Glomerular visceral epithelial cell (primary cell): ENCODE results near the gene NYNRIN.
A peak's percentile ranks its signal among the peaks of the same experiment; 100 is the strongest.

Experiments
- DNase-seq: peaks from one replicate; pipeline ENCODE4 v3.0.0-alpha.2; 2016; ENCODE audit errors: extremely low spot score

NYNRIN gene

GRCh38 chr14:24415421-24416253 is 16.8 kb downstream of the NYNRIN start:
- DNase-seq = no peak

DNA sequence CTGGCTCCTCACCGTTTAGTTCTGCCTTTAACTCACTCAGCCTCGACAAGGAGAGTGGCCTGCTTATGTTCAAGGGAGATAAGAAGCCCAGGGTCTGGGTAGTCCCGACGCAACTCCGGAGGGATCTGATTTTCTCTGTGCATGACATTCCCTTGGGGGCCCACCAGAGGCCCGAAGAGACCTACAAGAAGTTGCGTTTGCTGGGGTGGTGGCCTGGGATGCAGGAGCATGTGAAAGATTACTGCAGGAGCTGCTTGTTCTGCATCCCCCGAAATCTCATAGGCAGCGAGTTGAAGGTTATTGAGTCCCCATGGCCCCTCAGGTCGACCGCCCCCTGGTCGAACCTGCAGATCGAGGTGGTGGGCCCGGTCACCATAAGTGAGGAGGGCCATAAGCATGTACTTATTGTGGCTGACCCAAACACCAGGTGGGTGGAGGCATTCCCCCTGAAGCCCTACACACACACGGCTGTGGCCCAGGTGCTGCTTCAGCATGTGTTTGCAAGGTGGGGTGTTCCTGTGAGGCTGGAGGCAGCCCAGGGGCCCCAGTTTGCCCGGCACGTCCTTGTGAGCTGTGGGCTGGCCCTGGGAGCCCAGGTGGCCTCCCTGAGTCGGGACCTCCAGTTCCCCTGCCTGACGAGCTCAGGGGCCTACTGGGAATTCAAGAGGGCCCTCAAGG is 17.6 kb downstream of the NYNRIN start:
- no peak for DNase-seq

DNA sequence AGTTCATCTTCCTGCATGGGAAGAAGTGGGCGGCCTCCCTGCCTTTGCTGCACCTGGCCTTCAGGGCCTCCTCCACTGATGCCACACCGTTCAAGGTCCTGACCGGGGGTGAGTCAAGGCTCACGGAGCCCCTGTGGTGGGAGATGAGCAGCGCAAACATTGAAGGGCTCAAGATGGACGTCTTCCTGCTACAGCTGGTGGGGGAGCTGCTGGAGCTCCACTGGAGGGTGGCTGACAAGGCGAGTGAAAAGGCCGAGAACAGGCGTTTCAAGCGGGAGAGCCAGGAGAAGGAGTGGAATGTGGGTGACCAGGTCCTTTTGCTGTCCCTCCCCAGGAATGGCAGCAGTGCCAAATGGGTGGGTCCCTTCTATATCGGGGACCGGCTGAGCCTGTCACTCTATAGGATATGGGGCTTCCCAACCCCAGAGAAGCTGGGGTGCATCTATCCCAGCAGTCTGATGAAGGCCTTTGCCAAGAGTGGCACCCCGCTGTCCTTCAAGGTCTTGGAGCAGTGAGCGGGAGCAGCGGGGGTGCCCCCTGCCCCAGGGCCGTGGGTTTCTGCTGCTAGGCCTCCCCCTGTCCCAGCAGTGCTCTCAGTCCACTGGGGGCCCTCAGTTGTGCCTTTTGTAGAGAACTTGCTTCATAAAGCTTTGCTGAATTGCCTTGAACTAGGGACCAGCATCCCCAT is 18.3 kb downstream of the NYNRIN start:
- DNase-seq = no peak

- DNase-seq = no peak
Measured at GRCh38 chr14:24417832-24418491, 19.2 kb downstream of the NYNRIN start.

GRCh38 chr14:24418492-24418873 is 19.7 kb downstream of the NYNRIN start:
- DNase-seq = no peak

GRCh38 chr14:24422261-24422660 is 23.5 kb downstream of the NYNRIN start:
- DNase-seq = no peak

DNA sequence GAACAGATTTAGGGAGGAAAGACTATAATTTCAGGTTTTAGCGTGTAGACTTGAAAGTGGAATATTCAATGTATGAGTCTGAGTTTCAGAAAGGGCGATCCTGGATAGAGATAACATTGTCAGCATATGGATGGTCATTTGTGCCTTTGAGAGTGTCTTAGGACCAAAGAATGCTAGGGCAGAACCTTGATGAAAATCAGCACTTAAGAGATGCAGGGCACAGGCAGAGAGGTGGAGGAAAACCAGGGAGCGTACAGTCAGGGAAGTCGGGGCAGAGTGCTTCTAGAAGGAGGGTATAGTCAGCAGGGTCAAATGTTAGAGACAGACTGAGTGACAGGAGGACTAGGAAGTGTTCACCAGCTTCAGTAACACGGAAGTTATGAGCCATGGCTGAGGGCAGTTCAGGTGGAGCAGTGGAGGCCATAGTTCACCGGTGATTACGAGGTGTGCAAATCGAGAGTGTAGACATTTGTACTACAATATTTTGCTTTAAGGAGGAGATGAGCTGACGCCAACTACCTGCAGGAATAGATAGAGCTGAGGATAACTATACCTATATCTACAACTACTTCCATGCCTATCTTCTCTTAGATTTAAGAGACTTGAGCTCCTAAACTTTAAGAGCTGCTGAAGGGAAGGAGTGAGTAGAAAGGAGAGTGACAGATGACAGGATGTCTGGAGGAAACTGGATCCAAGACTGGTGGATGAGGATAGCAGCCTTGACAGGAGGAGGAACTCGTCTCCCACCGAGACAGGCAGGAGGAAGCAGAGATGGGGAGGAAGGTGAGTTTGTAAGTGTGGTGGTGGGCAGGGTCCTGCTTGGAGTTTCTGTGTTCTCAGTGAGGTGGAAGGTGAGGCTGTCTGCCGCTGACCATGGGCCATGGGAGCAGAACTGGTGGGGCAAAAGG is 24.1 kb downstream of the NYNRIN start:
- no peak for DNase-seq

DNA sequence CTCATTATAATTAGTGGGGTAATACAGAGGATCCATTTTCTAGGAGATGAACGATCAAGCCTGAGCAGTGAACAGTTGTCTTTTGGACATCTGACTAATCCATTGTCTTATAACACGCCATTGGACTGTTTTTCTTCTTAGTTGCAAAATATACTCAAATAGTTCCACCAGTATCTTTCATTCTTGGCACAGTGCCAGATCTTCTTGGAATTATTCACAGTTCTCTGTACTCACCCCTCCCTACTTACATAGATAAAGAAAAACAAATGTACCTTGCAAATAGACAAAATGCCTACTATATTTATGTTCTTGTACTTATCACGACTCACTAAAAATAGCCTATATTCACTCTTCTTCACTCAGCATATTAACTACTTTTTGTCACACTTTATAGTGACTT is 26.9 kb downstream of the NYNRIN start:
- peak; percentile 40 for DNase-seq

DNA sequence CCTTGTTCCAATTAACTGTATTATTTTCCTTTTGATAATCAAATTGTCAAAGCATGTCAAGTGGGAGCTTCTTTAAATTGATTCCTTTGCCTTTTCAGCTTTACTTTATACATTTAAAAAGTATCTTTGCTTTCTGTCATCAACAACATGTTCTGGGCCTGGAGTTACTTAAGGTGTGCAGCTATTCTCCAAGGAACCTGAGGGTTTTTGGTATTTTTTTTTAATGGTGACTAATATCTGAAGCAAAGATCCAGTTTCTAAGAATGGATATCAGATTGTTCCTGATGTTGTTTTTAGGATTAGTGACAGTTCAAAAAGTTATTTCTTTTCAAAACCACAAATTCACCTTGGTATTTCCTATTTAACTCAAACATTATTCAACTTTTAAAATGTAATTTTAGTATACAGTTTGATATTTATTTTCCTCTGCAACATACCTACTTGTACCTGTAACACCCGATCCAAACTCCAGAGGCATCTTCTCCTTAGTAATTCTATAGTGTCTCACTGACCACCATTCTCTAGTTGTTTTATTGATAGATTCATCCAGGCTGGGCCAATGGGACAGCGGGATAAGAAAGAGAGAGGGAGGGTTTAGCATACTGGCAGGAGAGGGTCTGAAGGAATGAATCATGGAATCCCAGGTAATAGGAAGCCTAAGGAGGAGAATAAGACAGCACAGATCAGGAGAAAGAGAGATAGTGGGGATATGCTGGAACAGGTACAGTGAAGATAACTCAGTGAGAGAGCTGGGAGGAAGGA is 27.5 kb downstream of the NYNRIN start:
- no peak for DNase-seq

- DNase-seq = no peak
Measured at GRCh38 chr14:24426912-24427536, 28.2 kb downstream of the NYNRIN start.

DNA sequence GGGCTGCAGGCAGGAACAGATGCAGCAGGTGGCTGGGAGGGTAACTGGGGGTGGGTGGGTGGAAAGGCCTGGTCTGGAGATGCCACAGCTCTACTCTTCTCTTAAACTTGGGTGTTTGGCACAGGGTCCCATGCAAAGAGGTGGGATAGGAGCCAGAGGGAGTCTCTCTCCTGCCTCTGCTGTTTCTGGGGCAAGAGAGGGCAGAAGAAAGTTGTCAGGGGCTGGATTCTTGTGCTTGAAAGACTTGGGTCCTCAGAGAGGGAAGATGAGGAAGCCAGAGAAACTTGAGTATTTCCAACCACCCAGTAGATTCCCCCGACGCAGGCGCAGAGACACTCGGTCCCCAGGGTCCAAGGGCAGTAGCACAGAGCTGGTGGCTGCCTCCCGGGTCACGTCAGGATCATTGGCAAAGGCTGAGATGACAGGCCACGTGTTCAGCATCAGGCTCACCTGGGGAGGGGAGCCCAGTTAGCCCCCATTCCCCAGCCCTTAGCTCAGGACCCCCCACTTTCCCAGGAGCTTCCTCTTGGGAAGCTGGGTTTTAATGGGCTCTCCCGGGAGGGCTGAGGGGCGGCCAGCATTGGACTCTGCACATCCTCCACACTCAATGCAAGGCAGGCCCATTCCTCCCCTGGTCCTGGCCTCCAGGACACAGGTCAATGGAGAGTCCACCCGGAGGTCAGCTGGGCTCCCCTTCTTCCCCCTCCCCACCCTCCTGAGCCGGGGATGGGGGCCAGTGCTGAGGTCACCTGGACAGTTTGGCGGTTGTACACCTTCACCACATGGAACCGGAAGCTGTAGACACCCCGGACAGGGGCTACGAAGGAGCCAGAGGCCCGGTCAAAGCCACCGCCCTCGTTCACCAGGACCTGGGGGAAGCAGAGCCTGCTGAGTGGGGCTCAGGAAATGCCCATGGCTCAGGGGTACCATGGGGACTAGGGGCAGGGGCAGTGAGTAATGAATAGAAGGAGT is 29.0 kb downstream of the NYNRIN start:
- no peak for DNase-seq

GRCh38 chr14:24428628-24429394 is 30.0 kb downstream of the NYNRIN start:
- DNase-seq = no peak

DNA sequence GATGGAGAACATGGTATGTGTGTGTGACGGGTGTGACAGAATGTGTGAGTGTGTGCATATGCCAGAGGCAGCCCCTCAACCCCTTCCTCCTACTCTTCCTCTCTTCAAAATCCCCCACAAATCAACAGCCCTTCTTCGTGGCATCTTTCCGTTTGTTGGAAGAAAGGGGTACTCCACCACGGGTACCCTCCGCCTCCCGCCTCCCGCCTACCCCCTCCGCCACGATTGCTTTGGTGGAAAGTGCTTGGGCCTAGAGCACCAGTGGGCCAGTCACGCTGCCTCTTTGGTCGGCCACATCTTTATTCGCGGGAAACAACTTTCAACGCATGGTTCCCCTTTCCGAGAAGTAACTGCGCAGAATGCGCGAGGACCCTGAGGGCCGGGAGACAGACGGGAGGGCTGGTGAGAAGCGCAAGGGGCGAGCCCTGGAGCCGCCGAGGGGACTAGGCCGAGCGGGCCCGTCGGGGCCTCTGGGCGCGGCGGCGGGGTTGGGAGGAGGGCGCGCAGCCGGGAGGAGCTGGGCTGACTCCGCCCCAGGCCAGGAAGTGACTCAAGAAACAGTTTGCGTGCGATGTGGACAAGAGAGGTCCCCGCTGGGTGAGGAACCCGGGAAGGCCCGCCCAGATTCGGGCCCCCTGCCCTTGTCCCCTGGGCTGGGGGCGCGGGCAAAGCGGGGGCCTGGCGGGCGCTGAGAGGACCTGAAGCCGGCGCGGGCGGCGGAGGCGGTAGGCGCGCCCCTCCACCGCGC is 30.8 kb downstream of the NYNRIN start, which contains the start of the genes CBLN3 and KHNYN:
Gene CBLN3, minus strand, starts transcription at position 274 of the 748 bp plus-strand sequence. CDS start 614 bp downstream, outside the sequence.
Gene KHNYN, plus strand, starts transcription at position 560 of the 748 bp plus-strand sequence. CDS start 777 bp downstream, outside the sequence.
- peak; percentile 90 for DNase-seq

DNA sequence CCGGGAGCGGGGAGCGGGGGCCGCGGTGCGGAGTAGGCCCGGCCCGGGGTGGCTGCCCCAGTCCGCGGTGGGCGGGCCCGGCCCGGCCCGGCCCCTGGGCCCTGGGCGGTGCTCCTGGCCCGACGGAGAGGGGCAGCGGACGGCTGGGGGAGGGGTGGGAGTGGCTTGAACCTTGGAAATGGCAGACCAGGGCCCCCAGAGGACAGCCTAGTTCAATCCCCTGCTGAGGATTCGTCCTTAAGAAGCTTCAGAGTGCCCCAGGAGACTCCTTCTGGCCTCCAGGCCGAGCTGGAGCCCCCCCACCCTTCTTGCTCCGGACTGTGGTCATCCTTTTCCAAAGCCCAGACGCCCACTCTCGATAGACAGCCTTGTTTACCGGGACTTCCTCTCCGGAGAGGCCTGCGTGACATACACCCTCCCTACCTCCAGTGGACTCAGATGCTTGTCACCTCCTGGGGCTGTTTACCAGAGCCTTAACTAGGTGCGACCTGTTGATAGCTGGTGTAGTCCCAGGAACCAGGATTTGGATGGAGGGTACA is 31.4 kb downstream of the NYNRIN start:
- DNase-seq = peak; percentile 79

- peak; percentile 49 for DNase-seq
Measured at GRCh38 chr14:24430682-24431568, 32.1 kb downstream of the NYNRIN start.
